Mesenchymal stem cell (in vitro differentiated cells and primary cell): ENCODE data around the gene JPH3.
A peak's percentile ranks its signal among the peaks of the same experiment; 100 is the strongest.

Source experiments
- DNase-seq: peaks from one replicate; pipeline ENCODE4 v3.0.0-alpha.2; 2013
- H2AFZ ChIP-seq: one replicate; pipeline ENCODE4 v1.6.1; 2013; ENCODE audit warnings: low read depth, mild to moderate bottlenecking, control low read depth, inconsistent platforms, low read length, moderate library complexity
- H2AK5ac ChIP-seq: 2 replicates; pipeline ENCODE4 v1.6.1; 2013; ENCODE audit warnings: low read length, moderate library complexity, mild to moderate bottlenecking, inconsistent platforms; ENCODE audit not compliant: severe bottlenecking
- H2BK120ac ChIP-seq: one replicate; pipeline ENCODE4 v1.6.1; 2013; ENCODE audit warnings: low read depth, mild to moderate bottlenecking, inconsistent platforms, low read length, moderate library complexity
- H2BK12ac ChIP-seq, 2 experiments: one replicate each; pipeline ENCODE4 v1.6.1; 2013; ENCODE audit warnings: inconsistent platforms in 2 of 2, low read length in 2 of 2, mild to moderate bottlenecking in 2 of 2, moderate library complexity in 2 of 2, control low read depth in 1 of 2
- H2BK15ac ChIP-seq: one replicate; pipeline ENCODE4 v1.6.1; 2013; ENCODE audit warnings: mild to moderate bottlenecking, low read depth, inconsistent platforms; ENCODE audit not compliant: poor library complexity, severe bottlenecking
- H2BK5ac ChIP-seq: 2 replicates; pipeline ENCODE4 v1.6.1; 2013; ENCODE audit warnings: low read depth, mild to moderate bottlenecking, low read length, control low read depth, inconsistent platforms; ENCODE audit not compliant: poor library complexity, severe bottlenecking
- H3K14ac ChIP-seq, 2 experiments: one replicate each; pipeline ENCODE4 v1.6.1; 2013; ENCODE audit warnings: inconsistent platforms in 2 of 2, low read length in 2 of 2, control low read depth in 1 of 2, mild to moderate bottlenecking in 1 of 2, moderate library complexity in 1 of 2
- H3K18ac ChIP-seq, 2 experiments: one replicate each; pipeline ENCODE4 v1.6.1; 2013; ENCODE audit warnings: inconsistent platforms in 2 of 2, low read length in 2 of 2, control low read depth in 1 of 2, low read depth in 1 of 2, mild to moderate bottlenecking in 1 of 2
- H3K23ac ChIP-seq, 2 experiments: one replicate each; pipeline ENCODE4 v1.6.1; 2013; ENCODE audit warnings: inconsistent platforms in 2 of 2, low read length in 2 of 2, mild to moderate bottlenecking in 2 of 2, moderate library complexity in 2 of 2, control low read depth in 1 of 2
- H3K27ac ChIP-seq: 2 replicates; pipeline ENCODE4 v1.5.1; 2013; ENCODE audit warnings: mild to moderate bottlenecking, moderate library complexity, low read length, control low read depth, inconsistent platforms; ENCODE audit not compliant: poor library complexity, severe bottlenecking
- H3K27me3 ChIP-seq, 2 experiments: 2 replicates each; pipeline versions ENCODE4 v1.6.1 to v1.7.0; 2013; ENCODE audit warnings: low read length in 2 of 2, mild to moderate bottlenecking in 2 of 2, moderate library complexity in 2 of 2, control low read depth in 1 of 2, inconsistent platforms in 1 of 2; ENCODE audit not compliant: control insufficient read depth in 1 of 2, insufficient read depth in 1 of 2
- H3K36me3 ChIP-seq, 2 experiments: 2 replicates each; pipeline versions ENCODE4 v1.6.1 to v1.7.0; 2013; ENCODE audit warnings: low read length in 2 of 2, control low read depth in 1 of 2, inconsistent platforms in 1 of 2, low read depth in 1 of 2, mild to moderate bottlenecking in 1 of 2; ENCODE audit not compliant: insufficient read depth in 2 of 2, control insufficient read depth in 1 of 2
- H3K4ac ChIP-seq, 2 experiments: one replicate each; pipeline ENCODE4 v1.6.1; 2013; ENCODE audit warnings: inconsistent platforms in 2 of 2, low read length in 2 of 2, mild to moderate bottlenecking in 2 of 2, moderate library complexity in 2 of 2, control low read depth in 1 of 2, low read depth in 1 of 2
- H3K4me1 ChIP-seq: 2 replicates; pipeline ENCODE4 v1.6.1; 2013; ENCODE audit warnings: low read depth, low read length, control low read depth; ENCODE audit not compliant: control insufficient read depth, insufficient read depth
- H3K4me2 ChIP-seq: 2 replicates; pipeline ENCODE4 v1.6.1; 2013; ENCODE audit warnings: low read length, mild to moderate bottlenecking, inconsistent platforms; ENCODE audit not compliant: poor library complexity, severe bottlenecking
- H3K4me3 ChIP-seq, 2 experiments: 2 replicates each; pipeline versions ENCODE4 v1.5.1 to v1.7.0; 2013; ENCODE audit warnings: low read length in 2 of 2, mild to moderate bottlenecking in 2 of 2, control low read depth in 1 of 2, low read depth in 1 of 2; ENCODE audit not compliant: insufficient read depth in 1 of 2
- H3K79me1 ChIP-seq: replicated peaks from 2 replicates; pipeline ENCODE4 v1.6.1; 2013; ENCODE audit warnings: mild to moderate bottlenecking, control low read depth, low read length, inconsistent platforms; ENCODE audit not compliant: poor library complexity, severe bottlenecking
- H3K9ac ChIP-seq: 2 replicates; pipeline ENCODE4 v1.7.0; 2013; ENCODE audit warnings: mild to moderate bottlenecking, low read length, moderate library complexity
- H3K9me3 ChIP-seq: 2 replicates; pipeline ENCODE4 v1.7.0; 2013; ENCODE audit warnings: mild to moderate bottlenecking, low read length; ENCODE audit not compliant: control insufficient read depth
- H4K8ac ChIP-seq: one replicate; pipeline ENCODE4 v1.6.1; 2013; ENCODE audit warnings: inconsistent platforms, mild to moderate bottlenecking, low read length, moderate library complexity
- H4K91ac ChIP-seq: one replicate; pipeline ENCODE4 v1.6.1; 2013; ENCODE audit warnings: mild to moderate bottlenecking, low read length, inconsistent platforms
- WGBS: methylation state at CpG from one replicate; pipeline ENCODE4 v1.1.7; 2013; ENCODE audit warnings: mixed read lengths; 5-methylcytosine and 5-hydroxymethylcytosine counted together

Gene JPH3

DNA sequence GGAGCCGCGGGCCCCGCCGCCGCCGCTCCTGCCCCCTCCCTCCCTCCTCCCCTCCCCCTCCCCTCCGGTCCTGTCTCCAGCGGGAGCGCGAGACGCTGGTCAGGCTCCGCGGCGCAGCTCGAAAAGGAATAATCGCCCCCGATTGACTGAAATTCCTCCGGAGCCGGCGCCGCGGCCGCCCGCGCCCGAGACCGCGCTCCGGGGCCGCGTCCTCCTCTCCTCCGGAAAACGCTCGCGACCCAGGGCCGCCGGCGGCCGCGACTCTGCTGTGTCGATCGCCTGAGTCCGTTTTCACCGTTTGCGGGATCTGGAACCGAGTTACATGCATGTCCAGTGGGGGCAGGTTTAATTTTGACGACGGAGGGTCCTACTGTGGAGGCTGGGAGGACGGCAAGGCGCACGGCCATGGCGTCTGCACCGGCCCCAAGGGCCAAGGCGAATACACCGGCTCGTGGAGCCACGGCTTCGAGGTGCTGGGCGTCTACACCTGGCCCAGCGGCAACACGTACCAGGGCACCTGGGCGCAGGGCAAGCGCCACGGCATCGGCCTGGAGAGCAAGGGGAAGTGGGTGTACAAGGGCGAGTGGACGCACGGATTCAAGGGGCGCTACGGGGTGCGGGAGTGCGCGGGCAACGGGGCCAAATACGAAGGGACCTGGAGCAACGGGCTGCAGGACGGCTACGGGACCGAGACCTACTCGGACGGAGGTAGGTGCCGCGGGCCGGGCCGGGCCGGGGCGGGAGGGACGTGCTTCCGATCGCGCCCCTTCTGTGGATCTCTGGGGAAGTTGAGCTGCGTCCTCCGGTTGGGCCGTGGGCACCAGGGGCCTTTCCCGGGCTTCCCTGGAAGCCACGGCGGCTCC is 744 bp downstream of the JPH3 start:
- Histone ChIP-seq H3K4me3 (no peak overlapping the region), H2BK120ac (no peak overlapping the region), H3K27me3 (peaks cover 88 to 91% of the 10 kb centered on the region in 2 experiments), H3K23ac (peak overlapping the region in 1 of 2 experiments; percentile 38), H3K4me2 (peak overlapping the region; percentile 65), H3K4me1 (peaks cover 15% of the 10 kb centered on the region), H2AFZ (no peak overlapping the region), H3K9me3 (peaks cover 18% of the 10 kb centered on the region), H2BK15ac (no peak overlapping the region), H4K8ac (no peak overlapping the region), H3K9ac (no peak overlapping the region), H2AK5ac (no peak overlapping the region), H3K79me1 (no peaks in the 10 kb centered on the region), H3K27ac (no peak overlapping the region), H4K91ac (no peak overlapping the region), H2BK12ac (no peak overlapping the region), H2BK5ac (no peak overlapping the region), H3K14ac (no peak overlapping the region), H3K4ac (no peak overlapping the region), H3K36me3 (no peaks in the 10 kb centered on the region), H3K18ac (no peak overlapping the region)
- under 1% methylated on average over 81 of the region's 97 CpGs for WGBS
- no peak for DNase-seq

- Histone ChIP-seq H2AFZ (no peak overlapping the region), H3K4me1 (peaks cover 15% of the 10 kb centered on the region), H3K4me3 (no peak overlapping the region), H3K9ac (no peak overlapping the region), H2BK15ac (no peak overlapping the region), H3K4me2 (no peak overlapping the region), H3K9me3 (peaks cover 9% of the 10 kb centered on the region), H2AK5ac (no peak overlapping the region), H3K79me1 (no peaks in the 10 kb centered on the region), H3K27me3 (peaks cover 82 to 84% of the 10 kb centered on the region in 2 experiments), H2BK12ac (no peak overlapping the region), H3K18ac (no peak overlapping the region), H4K91ac (no peak overlapping the region), H3K23ac (peak overlapping the region in 1 of 2 experiments; percentile 35), H4K8ac (no peak overlapping the region), H2BK5ac (no peak overlapping the region), H3K14ac (no peak overlapping the region), H3K27ac (no peak overlapping the region), H3K4ac (no peak overlapping the region), H2BK120ac (no peak overlapping the region), H3K36me3 (no peaks in the 10 kb centered on the region)
- DNase-seq: no peak
- 31% methylated on average over 42 of the region's 44 CpGs for WGBS
Measured at GRCh38 chr16:87603684-87604633, 1.7 kb downstream of the JPH3 start.

DNA sequence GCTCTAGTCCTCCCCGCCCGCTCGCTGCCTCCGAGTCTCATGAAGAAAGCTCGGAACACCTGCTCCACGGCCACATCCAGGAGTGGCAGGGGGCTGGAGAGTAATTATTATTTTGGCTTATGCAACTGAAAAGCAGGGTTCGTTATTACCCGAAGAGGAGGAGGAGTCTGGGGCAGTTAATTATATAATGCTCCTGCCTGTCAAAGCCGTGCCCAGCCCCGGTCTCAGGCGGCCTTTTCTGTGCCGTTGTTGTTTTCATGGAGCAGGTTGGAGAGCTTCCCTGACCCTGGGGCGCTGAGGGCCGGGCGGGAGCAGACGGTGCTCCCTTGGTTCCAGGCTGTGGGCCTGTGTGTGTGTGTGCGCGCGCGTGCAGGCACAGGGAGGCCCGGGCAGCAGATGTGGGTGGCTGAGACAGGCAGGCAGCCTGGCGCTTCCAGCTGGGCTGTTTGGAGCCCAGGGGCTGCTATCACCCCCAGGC is 2.4 kb downstream of the JPH3 start:
- peaks cover 15% of the 10 kb centered on the region for H3K4me1 ChIP-seq
- no peak overlapping the region for H2BK12ac ChIP-seq
- no peaks in the 10 kb centered on the region for H3K36me3 ChIP-seq
- H2AFZ ChIP-seq: no peak overlapping the region
- H3K27me3 ChIP-seq: peaks cover 75 to 79% of the 10 kb centered on the region in 2 experiments
- 84% methylated on average over 22 of the region's 22 CpGs for WGBS
- no peak overlapping the region for H4K91ac ChIP-seq
- H2BK120ac ChIP-seq: no peak overlapping the region
- no peak overlapping the region for H2BK5ac ChIP-seq
- H3K9me3 ChIP-seq: peaks cover 2% of the 10 kb centered on the region
- H3K9ac ChIP-seq: no peak overlapping the region
- no peak overlapping the region for H3K18ac ChIP-seq
- no peak overlapping the region for H2AK5ac ChIP-seq
- H3K23ac ChIP-seq: no peak overlapping the region
- no peak overlapping the region for H4K8ac ChIP-seq
- no peak overlapping the region for H3K14ac ChIP-seq
- no peak overlapping the region for H3K4ac ChIP-seq
- no peak for DNase-seq
- H3K27ac ChIP-seq: no peak overlapping the region
- H3K4me2 ChIP-seq: no peak overlapping the region
- no peak overlapping the region for H2BK15ac ChIP-seq
- no peaks in the 10 kb centered on the region for H3K79me1 ChIP-seq
- no peak overlapping the region for H3K4me3 ChIP-seq

DNA sequence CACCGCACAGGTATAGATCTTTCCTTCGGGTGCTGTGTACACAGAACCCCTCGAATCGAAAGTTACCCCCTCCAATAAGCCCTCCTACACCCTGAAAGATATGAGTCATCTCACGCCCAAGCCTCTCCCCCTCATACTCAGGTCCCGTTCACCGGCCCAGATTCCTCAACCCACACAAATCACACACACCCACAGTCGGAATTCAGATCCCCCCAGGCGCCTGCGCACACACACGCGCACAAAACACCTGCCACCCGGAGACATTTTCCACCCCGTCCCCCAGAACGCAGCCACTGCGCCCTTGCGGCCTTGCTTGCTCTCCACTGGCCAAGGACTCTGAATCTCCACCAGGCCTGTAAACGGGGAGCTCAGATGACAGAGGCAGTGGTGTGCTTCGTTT is 4.9 kb downstream of the JPH3 start:
- H2BK12ac ChIP-seq: no peak overlapping the region
- H3K23ac ChIP-seq: no peak overlapping the region
- no peak overlapping the region for H2AK5ac ChIP-seq
- no peak overlapping the region for H3K4me3 ChIP-seq
- H3K9me3 ChIP-seq: no peaks in the 10 kb centered on the region
- WGBS: 87% methylated on average over 19 of the region's 19 CpGs
- H2AFZ ChIP-seq: no peak overlapping the region
- H4K8ac ChIP-seq: no peak overlapping the region
- H3K27ac ChIP-seq: no peak overlapping the region
- no peak overlapping the region for H2BK120ac ChIP-seq
- H3K18ac ChIP-seq: no peak overlapping the region
- H3K4me1 ChIP-seq: peaks cover 11% of the 10 kb centered on the region
- no peaks in the 10 kb centered on the region for H3K36me3 ChIP-seq
- H3K27me3 ChIP-seq: peaks cover 69 to 80% of the 10 kb centered on the region in 2 experiments
- no peak overlapping the region for H2BK5ac ChIP-seq
- H4K91ac ChIP-seq: no peak overlapping the region
- H2BK15ac ChIP-seq: no peak overlapping the region
- H3K14ac ChIP-seq: no peak overlapping the region
- H3K9ac ChIP-seq: no peak overlapping the region
- H3K79me1 ChIP-seq: no peaks in the 10 kb centered on the region
- H3K4me2 ChIP-seq: no peak overlapping the region
- no peak overlapping the region for H3K4ac ChIP-seq
- no peak for DNase-seq
